ENCODE results near the gene FBXW4. TPM values are rescaled to one million over a fixed set of nuclear protein-coding genes. Genes with fewer than 3 reads are reported as not detected.

The FBXW4 gene
- total RNA-seq, 1 donor from 2014 or later = 33.4 TPM

GRCh38 chr10:101572785-101573184, 122.2 kb downstream of the FBXW4 start:
- H3K9me3 Mint-ChIP-seq = no peaks in the 10 kb centered on the region
- H3K36me3 Mint-ChIP-seq (ENCODE audit: low read depth) = no peaks in the 10 kb centered on the region
- H3K4me1 Mint-ChIP-seq = no peaks in the 10 kb centered on the region
- TF ChIP-seq CTCF (conservative IDR thresholded peaks at IDR 0.05) = no peak
- H3K27ac Mint-ChIP-seq (ENCODE audit: unreplicated experiment) = no peak overlapping the region
- no peak overlapping the region for H3K4me3 Mint-ChIP-seq
- DNase-seq (ENCODE audit: low read depth, low spot score) = no peak
- H3K27me3 Mint-ChIP-seq (ENCODE audit: low read depth) = peaks cover 54% of the 10 kb centered on the region

GRCh38 chr10:101572126-101572525, 122.8 kb downstream of the FBXW4 start:
- Mint-ChIP-seq H3K4me3 (no peak overlapping the region), H3K9me3 (no peaks in the 10 kb centered on the region), H3K27me3 (ENCODE audit: low read depth) (peaks cover 60% of the 10 kb centered on the region), H3K4me1 (no peaks in the 10 kb centered on the region), H3K36me3 (ENCODE audit: low read depth) (no peaks in the 10 kb centered on the region), H3K27ac (ENCODE audit: unreplicated experiment) (no peak overlapping the region)
- DNase-seq (ENCODE audit: low read depth, low spot score) = no peak
- no peak for TF ChIP-seq CTCF (conservative IDR thresholded peaks at IDR 0.05)

GRCh38 chr10:101571271-101571925, 123.6 kb downstream of the FBXW4 start:
- Mint-ChIP-seq H3K27me3 (ENCODE audit: low read depth) (peaks cover 66% of the 10 kb centered on the region), H3K4me1 (peaks cover 4% of the 10 kb centered on the region), H3K4me3 (peak overlapping the region; percentile 56), H3K27ac (ENCODE audit: unreplicated experiment) (no peak overlapping the region), H3K36me3 (ENCODE audit: low read depth) (no peaks in the 10 kb centered on the region), H3K9me3 (no peaks in the 10 kb centered on the region)
- TF ChIP-seq CTCF (conservative IDR thresholded peaks at IDR 0.05) = no peak
- DNase-seq (ENCODE audit: low read depth, low spot score) = no peak

- peak overlapping the region; percentile 56 for H3K4me3 Mint-ChIP-seq
- H3K4me1 Mint-ChIP-seq = peaks cover 9% of the 10 kb centered on the region
- no peak for DNase-seq (ENCODE audit: low read depth, low spot score)
- no peak for TF ChIP-seq CTCF (conservative IDR thresholded peaks at IDR 0.05)
- H3K9me3 Mint-ChIP-seq = no peaks in the 10 kb centered on the region
- H3K36me3 Mint-ChIP-seq (ENCODE audit: low read depth) = no peaks in the 10 kb centered on the region
- no peak overlapping the region for H3K27ac Mint-ChIP-seq (ENCODE audit: unreplicated experiment)
- peaks cover 74% of the 10 kb centered on the region for H3K27me3 Mint-ChIP-seq (ENCODE audit: low read depth)
These were observed 124.3 kb downstream of the FBXW4 start for GRCh38 chr10:101570428-101571270.

- Mint-ChIP-seq H3K4me1 (peaks cover 9% of the 10 kb centered on the region), H3K9me3 (no peaks in the 10 kb centered on the region), H3K27me3 (ENCODE audit: low read depth) (peaks cover 82% of the 10 kb centered on the region), H3K36me3 (ENCODE audit: low read depth) (no peaks in the 10 kb centered on the region), H3K4me3 (peak overlapping the region; percentile 44), H3K27ac (ENCODE audit: unreplicated experiment) (no peak overlapping the region)
- DNase-seq (ENCODE audit: low read depth, low spot score) = peak; percentile 84
- TF ChIP-seq CTCF (conservative IDR thresholded peaks at IDR 0.05) = peak; percentile 95
These were observed 125.1 kb downstream of the FBXW4 start for GRCh38 chr10:101569622-101570427.
